SK-N-SH (cell line): ENCODE data around the gene GNA14. TPM values are rescaled to one million over a fixed set of nuclear protein-coding genes. Genes with fewer than 3 reads are reported as not detected.

Experiments used
- CTCF ChIA-PET: fragments of 300-600, 350-600 bp; formaldehyde crosslinking; extraction: SDS; loops from one replicate; lab custom pipeline; 2021; lab: Yijun Ruan, JAX
- POLR2A ChIA-PET: fragments of 350-600 bp; sonication (Branson Sonifier 250); formaldehyde crosslinking; extraction: SDS; loops from one replicate; lab custom pipeline; 2020; ENCODE audit warnings: antibody characterized with exemption, inconsistent platforms; lab: Yijun Ruan, JAX
- DNase-seq: peaks from one replicate; pipeline ENCODE4 v3.0.0; 2012
- H2AFZ ChIP-seq: fragments of 200-600 bp; sonication (generic); 2 replicates; pipeline ENCODE4 v1.8.1; 2016; ENCODE audit warnings: antibody characterized with exemption, mild to moderate bottlenecking, low read depth
- H3F3A ChIP-seq: fragments of 200-600 bp; sonication (generic); replicated peaks from 2 replicates; pipeline ENCODE3; 2016; ENCODE audit warnings: antibody characterized with exemption, mild to moderate bottlenecking; ENCODE audit not compliant: insufficient read depth
- H3K27ac ChIP-seq, 2 experiments: fragments of 200-500 bp in 1 of 2; fragments of 200-600 bp in 1 of 2; sonication (Bioruptor generic) in 1 of 2; sonication (generic), shearing (Covaris generic) in 1 of 2; 2 replicates each; pipeline versions ENCODE4 v1.5.1 to v1.6.1; 2014 to 2016; ENCODE audit warnings: low read depth in 2 of 2, inconsistent platforms in 1 of 2, low read length in 1 of 2, mild to moderate bottlenecking in 1 of 2, mixed read lengths in 1 of 2
- H3K27me3 ChIP-seq: fragments of 200-600 bp; sonication (generic), shearing (Covaris generic); 2 replicates; pipeline ENCODE4 v1.6.1; 2016; ENCODE audit warnings: mixed run types; ENCODE audit not compliant: insufficient read depth
- H3K36me3 ChIP-seq, 2 experiments: fragments of 200-500 bp in 1 of 2; fragments of 200-600 bp in 1 of 2; sonication (Bioruptor generic) in 1 of 2; sonication (generic) in 1 of 2; replicated peaks in 1 of 2; 2 replicates each; pipeline versions ENCODE3 to v1.5.1; 2014 to 2016; ENCODE audit warnings: low read length in 1 of 2, mild to moderate bottlenecking in 1 of 2; ENCODE audit not compliant: insufficient read depth in 2 of 2, control insufficient read depth in 1 of 2
- H3K4me1 ChIP-seq, 2 experiments: fragments of 200-500 bp in 1 of 2; fragments of 200-600 bp in 1 of 2; sonication (Bioruptor generic) in 1 of 2; sonication (generic), shearing (Covaris generic) in 1 of 2; 2 replicates each; pipeline versions ENCODE4 v1.5.1 to v1.6.1; 2014 to 2016; ENCODE audit warnings: low read depth in 1 of 2, low read length in 1 of 2, mixed run types in 1 of 2; ENCODE audit not compliant: insufficient read depth in 2 of 2, control insufficient read depth in 1 of 2
- H3K4me2 ChIP-seq: fragments of 200-600 bp; sonication (generic), shearing (Covaris generic); 2 replicates; pipeline ENCODE4 v1.6.1; 2017; ENCODE audit warnings: mixed run types
- H3K4me3 ChIP-seq, 2 experiments: fragments of 200-500 bp in 1 of 2; fragments of 200-600 bp in 1 of 2; sonication (Bioruptor generic) in 1 of 2; sonication (generic), shearing (Covaris generic) in 1 of 2; 2 replicates each; pipeline versions ENCODE4 v1.5.1 to v1.8.1; 2014 to 2016; ENCODE audit warnings: low read depth in 2 of 2, inconsistent platforms in 1 of 2, low read length in 1 of 2, mild to moderate bottlenecking in 1 of 2, mixed read lengths in 1 of 2, moderate library complexity in 1 of 2
- H3K79me2 ChIP-seq: fragments of 200-600 bp; sonication (generic); 2 replicates; pipeline ENCODE4 v1.8.1; 2017; ENCODE audit warnings: mild to moderate bottlenecking; ENCODE audit not compliant: insufficient read depth
- H3K9ac ChIP-seq: fragments of 200-600 bp; sonication (generic); 2 replicates; pipeline ENCODE4 v1.6.1; 2017; ENCODE audit warnings: mixed run types
- H3K9me2 ChIP-seq: fragments of 200-600 bp; sonication (generic); 2 replicates; pipeline ENCODE4 v1.6.1; 2017; ENCODE audit warnings: mixed run types
- H3K9me3 ChIP-seq: fragments of 200-600 bp; sonication (generic); 2 replicates; pipeline ENCODE4 v1.6.1; 2017; ENCODE audit warnings: mixed run types, mild to moderate bottlenecking, moderate library complexity
- H4K20me1 ChIP-seq: fragments of 200-600 bp; sonication (generic); 2 replicates; pipeline ENCODE4 v1.6.1; 2017; ENCODE audit warnings: mild to moderate bottlenecking, mixed run types; ENCODE audit not compliant: insufficient read depth
- CTCF ChIP-seq: fragments of 200-600 bp; sonication (generic); IDR thresholded peaks from 2 replicates; pipeline ENCODE4 v1.6.1; 2017; ENCODE audit warnings: antibody characterized with exemption, mild to moderate bottlenecking, moderate library complexity
- EZH2phosphoT487 ChIP-seq: fragments of 200-600 bp; sonication (generic); IDR thresholded peaks from 2 replicates; pipeline ENCODE4 v1.6.1; 2017; ENCODE audit warnings: low read depth, mixed run types, mild to moderate bottlenecking, antibody characterized with exemption, moderate library complexity, borderline replicate concordance
- FOXJ3 ChIP-seq: sonication (generic); formaldehyde crosslinking; IDR thresholded peaks from 2 replicates; pipeline ENCODE4 v1.5.1; 2020; ENCODE audit warnings: mild to moderate bottlenecking, missing genetic modification reagents
- GATA2 ChIP-seq: sonication (generic); formaldehyde crosslinking; IDR thresholded peaks from 2 replicates; pipeline ENCODE4 v1.5.0; 2020; ENCODE audit warnings: mild to moderate bottlenecking, missing genetic modification reagents
- JUND ChIP-seq: IDR thresholded peaks from 2 replicates; pipeline ENCODE4 v1.4.0; 2012
- NFIC ChIP-seq: IDR thresholded peaks from 2 replicates; pipeline ENCODE4 v1.4.0; 2012; ENCODE audit warnings: borderline replicate concordance
- RCOR1 ChIP-seq: fragments of 150-350 bp; IDR thresholded peaks from 2 replicates; pipeline ENCODE4 v1.6.1; 2017; ENCODE audit warnings: antibody characterized with exemption, low read length
- SIN3A ChIP-seq: IDR thresholded peaks from 2 replicates; pipeline ENCODE4 v1.6.1; 2012; ENCODE audit warnings: low read depth, mild to moderate bottlenecking, low read length, moderate library complexity, borderline replicate concordance
- TAF1 ChIP-seq: IDR thresholded peaks from 2 replicates; pipeline ENCODE4 v1.6.1; 2012; ENCODE audit warnings: low read depth, mild to moderate bottlenecking, low read length, moderate library complexity, borderline replicate concordance
- TCF12 ChIP-seq: IDR thresholded peaks from 2 replicates; pipeline ENCODE4 v1.4.0; 2012
- TEAD4 ChIP-seq: IDR thresholded peaks from 2 replicates; pipeline ENCODE4 v1.4.0; 2012; ENCODE audit warnings: mild to moderate bottlenecking, borderline replicate concordance; ENCODE audit not compliant: insufficient read depth
- USF2 ChIP-seq: fragments of 150-350 bp; IDR thresholded peaks from 2 replicates; pipeline ENCODE4 v1.6.1; 2017; ENCODE audit warnings: antibody characterized with exemption, low read length, low read depth, borderline replicate concordance
- ZBTB33 ChIP-seq: IDR thresholded peaks from 2 replicates; pipeline ENCODE4 v1.4.0; 2012; ENCODE audit warnings: low read depth, borderline replicate concordance
- WGBS: methylation state at CpG from one replicate; pipeline ENCODE4 v1.1.6; 2017; ENCODE audit warnings: low lambda C conversion rate; 5-methylcytosine and 5-hydroxymethylcytosine counted together
- polyA plus RNA-seq, 3 experiments: library from polyadenylated mRNA; depleted of rRNA; stranded (reverse); fragments of >200 nt; gene quantifications; 2 replicates each; pipeline ENCODE4 v1.2.3, GENCODE V29; 2012

GNA14 gene
- polyA plus RNA-seq, 1 of the 3 experiments (the other 2 are of a cell fraction): 0.15 TPM

- DNase-seq: no peak
- Histone ChIP-seq H3K4me1 (peaks cover 9 to 10% of the 10 kb centered on the region in 2 experiments; a peak in 2 of 4 replicates), H3K36me3 (no peaks in the 10 kb centered on the region), H3K27me3 (no peaks in the 10 kb centered on the region), H2AFZ (no peak overlapping the region), H3K9me3 (no peaks in the 10 kb centered on the region), H3K27ac (no peak overlapping the region), H4K20me1 (no peaks in the 10 kb centered on the region), H3K79me2 (no peaks in the 10 kb centered on the region)
- WGBS: 80% methylated on average over 8 of the region's 8 CpGs
- TF ChIP-seq CTCF (peak; percentile 44), GATA2 (CRISPR knock-in tag) (no peak), TAF1 (no peak), NFIC (no peak), JUND (no peak), TEAD4 (no peak), EZH2phosphoT487 (no peak), RCOR1 (no peak)
- TF ChIP-seq, all 33 proteins: peak for 1
- Histone ChIP-seq H3K4me2 (no peak overlapping the region), H3K4me3 (no peak overlapping the region), H3F3A (peaks cover 9% of the 10 kb centered on the region), H3K9me2 (no peaks in the 10 kb centered on the region), H3K9ac (no peak overlapping the region)
- POLR2A ChIA-PET: no interaction called here
- CTCF ChIA-PET: interaction anchor here (1.0 to 6.7 kb wide), 6 partner anchors 13 to 296 kb away, joined by 3 to 147 read pairs (median 40); no protein-coding TSS in a partner anchor
Observed at GRCh38 chr9:77455312-77455927, 192.7 kb downstream of the GNA14 start.

- Histone ChIP-seq H3K9me3 (no peaks in the 10 kb centered on the region), H3K4me3 (no peak overlapping the region), H4K20me1 (no peaks in the 10 kb centered on the region), H3K27me3 (no peaks in the 10 kb centered on the region), H3K36me3 (no peaks in the 10 kb centered on the region), H2AFZ (no peak overlapping the region), H3K4me2 (no peak overlapping the region), H3F3A (peaks cover 9% of the 10 kb centered on the region), H3K4me1 (peaks cover 10 to 11% of the 10 kb centered on the region in 2 experiments; a peak in 2 of 4 replicates), H3K9me2 (no peaks in the 10 kb centered on the region), H3K79me2 (no peaks in the 10 kb centered on the region), H3K27ac (no peak overlapping the region), H3K9ac (no peak overlapping the region)
- 67% methylated on average over 3 of the region's 3 CpGs for WGBS
- POLR2A ChIA-PET: no interaction called here
- no peak for DNase-seq
- no peak for TF ChIP-seq FOXJ3
- TF ChIP-seq ZBTB33: no peak
- TF ChIP-seq SIN3A: no peak
- no peak for TF ChIP-seq USF2
- no peak for TF ChIP-seq JUND
- peak; percentile 64 for TF ChIP-seq TCF12
- CTCF ChIA-PET: interaction anchor here (0.7 to 6.7 kb wide), 7 partner anchors 9 to 297 kb away, joined by 3 to 147 read pairs (median 3); no protein-coding TSS in a partner anchor
Observed at GRCh38 chr9:77454663-77455062, 193.5 kb downstream of the GNA14 start.
